Measurements from ENCODE around the gene DOCK3.
"Not testable (repeated sequence)": the region's sequence is repeated elsewhere in the genome, so short reads cannot be mapped to it uniquely, and the experiment has no call there.

The DOCK3 gene

DNA sequence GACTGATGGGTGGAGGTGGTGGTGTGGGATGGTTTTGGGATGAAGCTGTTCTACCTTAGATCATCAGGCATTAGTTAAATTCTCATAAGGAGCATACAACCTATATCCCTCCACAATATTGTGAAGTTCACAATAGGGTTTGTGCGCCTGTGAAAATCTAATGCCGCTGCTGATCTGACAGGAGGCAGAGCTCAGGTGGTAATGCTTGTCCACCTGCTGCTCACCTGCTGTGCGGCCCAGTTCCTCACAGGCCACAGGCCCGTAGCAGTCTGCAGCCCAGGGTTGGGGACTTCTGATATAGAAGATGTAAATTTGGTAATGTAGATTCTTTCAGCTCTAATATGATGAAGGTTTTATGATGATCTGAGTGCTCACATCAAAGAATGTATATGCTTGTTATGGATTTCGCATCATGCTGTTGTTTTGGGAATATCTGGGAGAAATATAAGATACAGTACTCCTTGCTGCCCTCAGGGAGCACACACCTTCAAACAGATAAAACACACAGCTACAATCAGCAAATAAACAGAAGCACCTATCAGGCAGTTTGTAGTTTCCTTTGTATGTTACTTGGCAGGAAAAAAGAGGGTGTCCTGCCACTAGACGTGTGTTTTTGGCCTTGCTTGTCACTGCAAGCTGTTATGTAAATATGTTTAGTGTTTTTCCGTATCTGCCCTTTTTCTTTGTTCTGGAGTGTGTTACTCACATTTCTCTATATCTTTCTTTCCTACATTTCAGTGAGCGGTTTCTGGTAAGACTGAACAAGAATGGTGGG lies 471.3 kb downstream of the DOCK3 start:
- TF ChIP-seq, protein P1, sequence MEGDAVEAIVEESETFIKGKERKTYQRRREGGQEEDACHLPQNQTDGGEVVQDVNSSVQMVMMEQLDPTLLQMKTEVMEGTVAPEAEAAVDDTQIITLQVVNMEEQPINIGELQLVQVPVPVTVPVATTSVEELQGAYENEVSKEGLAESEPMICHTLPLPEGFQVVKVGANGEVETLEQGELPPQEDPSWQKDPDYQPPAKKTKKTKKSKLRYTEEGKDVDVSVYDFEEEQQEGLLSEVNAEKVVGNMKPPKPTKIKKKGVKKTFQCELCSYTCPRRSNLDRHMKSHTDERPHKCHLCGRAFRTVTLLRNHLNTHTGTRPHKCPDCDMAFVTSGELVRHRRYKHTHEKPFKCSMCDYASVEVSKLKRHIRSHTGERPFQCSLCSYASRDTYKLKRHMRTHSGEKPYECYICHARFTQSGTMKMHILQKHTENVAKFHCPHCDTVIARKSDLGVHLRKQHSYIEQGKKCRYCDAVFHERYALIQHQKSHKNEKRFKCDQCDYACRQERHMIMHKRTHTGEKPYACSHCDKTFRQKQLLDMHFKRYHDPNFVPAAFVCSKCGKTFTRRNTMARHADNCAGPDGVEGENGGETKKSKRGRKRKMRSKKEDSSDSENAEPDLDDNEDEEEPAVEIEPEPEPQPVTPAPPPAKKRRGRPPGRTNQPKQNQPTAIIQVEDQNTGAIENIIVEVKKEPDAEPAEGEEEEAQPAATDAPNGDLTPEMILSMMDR (IDR thresholded peaks at IDR 0.05; ENCODE audit: low read depth, low read length), result no peak
- no peak overlapping the region for H3K4me3 ChIP-seq (ENCODE audit: low read depth, low read length)

DNA sequence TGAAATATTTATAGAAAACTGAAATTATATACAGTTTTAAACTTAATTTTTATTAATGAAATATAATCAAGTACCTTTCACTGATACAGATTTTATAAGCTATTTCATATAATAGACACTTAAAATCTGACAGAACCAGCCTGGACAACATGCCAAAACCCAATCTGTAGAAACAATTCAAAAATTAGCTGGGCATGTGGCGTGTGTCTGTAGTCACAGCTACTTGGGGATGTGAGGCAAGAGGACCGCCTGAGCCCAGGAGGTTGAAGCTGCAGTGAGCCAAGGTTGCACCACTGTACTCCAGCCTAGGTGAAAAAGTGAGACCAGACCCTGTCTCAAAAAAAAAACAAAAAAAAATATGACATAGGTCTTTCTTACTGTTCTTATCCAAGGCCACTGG lies 472.1 kb downstream of the DOCK3 start:
- TF ChIP-seq, protein P1 (IDR thresholded peaks at IDR 0.05; ENCODE audit: low read depth, low read length), result no peak

DNA sequence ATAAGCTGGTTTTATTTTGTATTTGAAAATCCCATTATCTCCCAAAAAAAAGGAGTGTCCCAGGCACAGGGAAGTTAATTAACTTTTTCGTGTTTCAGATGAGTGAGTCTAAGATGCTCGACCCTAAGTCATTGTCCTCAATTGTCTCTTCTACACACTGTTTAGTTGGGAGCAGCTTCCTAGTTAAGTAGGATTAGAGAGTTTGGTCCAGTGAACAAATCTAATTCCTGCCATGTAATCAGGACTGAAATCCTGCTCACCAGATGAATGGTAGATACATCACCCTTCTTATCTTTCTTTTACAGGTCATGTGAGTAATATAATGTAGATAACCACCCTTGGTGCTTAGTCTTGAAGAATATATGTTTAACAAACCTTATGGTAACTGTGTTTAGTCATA lies 481.4 kb downstream of the DOCK3 start:
- TF ChIP-seq, protein P1 (IDR thresholded peaks at IDR 0.05; ENCODE audit: low read depth, low read length), result no peak
- no peak overlapping the region for H3K4me3 ChIP-seq (ENCODE audit: low read depth, low read length)

More for the DNA sequence above, 472.1 kb downstream of the DOCK3 start:
- H3K4me3 ChIP-seq (ENCODE audit: low read depth, low read length), result no peak overlapping the region

DNA sequence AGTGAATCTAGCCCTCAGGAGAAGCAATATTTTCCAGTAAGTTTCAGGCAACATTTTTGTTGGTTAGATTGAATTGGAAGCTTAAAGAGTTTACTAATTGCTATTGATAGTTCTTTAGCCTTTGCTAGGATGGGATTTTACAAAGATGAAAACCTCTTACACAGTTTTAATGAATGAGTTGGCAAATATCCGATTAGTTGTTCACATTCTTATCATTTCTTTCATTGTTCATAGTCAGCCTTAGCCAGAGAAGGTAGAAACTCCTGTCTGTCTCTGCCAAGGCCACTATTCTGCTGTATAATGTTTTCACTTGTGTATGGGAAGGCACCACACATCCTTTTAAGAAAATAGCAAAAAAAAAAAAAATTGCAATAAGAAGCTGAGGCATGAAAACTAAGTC lies 488.3 kb downstream of the DOCK3 start:
- H3K4me3 ChIP-seq (ENCODE audit: low read depth, low read length), result no peak overlapping the region
- TF ChIP-seq, protein P1 (IDR thresholded peaks at IDR 0.05; ENCODE audit: low read depth, low read length), result no peak

- H3K4me3 ChIP-seq (ENCODE audit: low read depth, low read length), result no peak overlapping the region
- TF ChIP-seq, protein P1 (IDR thresholded peaks at IDR 0.05; ENCODE audit: low read depth, low read length), result no peak
Observed at GRCh38 chr3:51173518-51174271, 499.0 kb downstream of the DOCK3 start.

GRCh38 chr3:51176923-51177322 lies 502.2 kb downstream of the DOCK3 start:
- TF ChIP-seq, protein P1 (IDR thresholded peaks at IDR 0.05; ENCODE audit: low read depth, low read length), result no peak
- H3K4me3 ChIP-seq (ENCODE audit: low read depth, low read length), result no peak overlapping the region

DNA sequence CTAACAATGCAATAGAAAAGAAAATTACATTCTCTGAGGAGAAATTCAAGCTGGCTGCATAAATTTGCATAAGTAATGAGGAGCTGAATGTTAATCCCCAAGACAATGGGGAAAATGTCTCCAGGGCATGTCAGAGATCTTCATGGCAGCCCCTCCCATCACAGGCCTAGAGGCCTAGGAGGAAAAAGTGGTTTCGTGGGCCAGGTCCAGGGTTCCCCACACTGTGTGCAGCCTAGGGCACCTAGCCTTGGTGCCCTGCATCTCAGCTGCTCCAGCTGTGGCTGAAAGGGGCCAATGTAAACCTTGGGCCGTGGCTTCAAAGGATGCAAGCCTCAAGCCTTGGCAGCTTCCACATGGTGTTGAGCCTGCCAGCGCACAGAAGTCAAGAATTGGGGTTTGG lies 511.7 kb downstream of the DOCK3 start:
- H3K4me3 ChIP-seq (ENCODE audit: low read depth, low read length), result not testable (repeated sequence)
